ENCODE data around the gene PTPRN2.
"Not testable (repeated sequence)": the region's sequence is repeated elsewhere in the genome, so short reads cannot be mapped to it uniquely, and the experiment has no call there.

PTPRN2 gene

DNA sequence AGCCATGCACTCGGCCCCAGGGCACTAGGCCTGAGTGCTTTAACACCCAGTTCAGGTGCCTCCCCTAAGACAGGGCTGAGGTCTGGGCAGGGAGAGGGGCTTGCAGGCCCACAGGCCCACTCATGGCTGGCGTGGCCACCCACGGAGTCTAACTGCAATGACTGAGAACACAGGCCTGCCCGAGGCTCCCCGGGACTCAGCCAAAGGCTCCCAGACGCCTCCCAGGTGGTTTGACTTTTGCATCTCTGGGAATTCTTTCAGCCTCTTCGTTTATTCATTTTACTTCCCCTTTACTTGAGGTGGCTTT is 37.3 kb downstream of the PTPRN2 start:
- no peak for DNase-seq

DNA sequence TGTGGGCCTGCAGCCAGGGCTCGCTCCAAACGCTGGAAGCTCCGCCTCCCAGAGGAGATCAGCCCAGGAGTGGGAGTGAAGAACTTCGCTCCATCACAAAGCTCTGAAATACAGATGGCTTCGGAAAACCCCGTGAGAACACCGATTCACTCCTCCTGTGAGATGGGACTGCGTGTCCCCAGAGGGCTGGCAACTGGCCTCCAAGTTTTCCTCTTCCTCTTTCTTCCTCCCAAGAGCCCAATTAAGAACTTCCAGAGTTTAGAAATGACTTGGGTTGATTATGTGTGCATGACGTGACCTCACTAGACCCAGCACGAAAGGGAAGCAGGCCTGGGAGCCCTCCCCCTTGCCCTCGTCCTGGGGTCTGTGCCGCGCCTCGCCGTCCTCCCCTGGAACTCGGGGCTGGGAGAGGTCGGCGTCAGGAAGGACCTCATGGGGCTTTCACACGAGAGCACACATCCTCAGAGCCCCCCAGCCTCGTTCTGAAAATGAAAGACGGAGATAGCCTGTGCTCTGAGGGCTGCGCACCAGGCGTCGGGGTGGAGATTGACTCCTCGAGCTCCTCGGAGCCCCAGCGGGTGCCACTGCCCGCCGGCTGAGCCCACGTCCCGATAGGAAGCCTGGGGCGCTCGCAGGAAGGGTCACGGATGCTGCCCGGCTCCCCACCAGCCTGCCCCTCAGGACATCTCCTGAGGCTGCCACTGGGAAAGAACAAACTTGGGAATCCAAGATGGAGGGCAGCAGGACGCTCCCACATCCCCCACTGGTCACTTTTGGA is 37.8 kb downstream of the PTPRN2 start:
- DNase-seq, result no peak

DNA sequence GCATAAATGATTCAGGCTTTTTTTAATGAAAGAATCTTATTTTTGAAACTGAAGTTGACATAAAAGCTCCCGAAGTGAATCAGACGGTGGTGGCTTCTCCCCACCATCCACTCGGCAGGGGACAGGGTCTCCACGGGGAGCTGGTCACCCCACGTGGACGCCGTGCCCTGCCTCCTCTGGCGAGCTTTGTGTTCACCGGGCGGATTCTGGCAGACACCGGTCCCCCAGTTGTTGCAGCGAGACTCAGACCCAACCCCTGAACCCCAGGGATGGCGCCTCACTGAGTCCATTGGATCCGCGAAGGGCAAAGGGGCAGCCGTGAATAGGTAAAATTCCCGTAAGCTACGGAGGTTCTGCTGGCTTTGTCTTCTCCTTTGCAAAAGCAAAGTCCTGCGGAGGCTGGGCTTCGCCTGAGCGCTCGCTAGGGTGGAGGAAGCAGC is 38.4 kb downstream of the PTPRN2 start:
- DNase-seq, result no peak

DNA sequence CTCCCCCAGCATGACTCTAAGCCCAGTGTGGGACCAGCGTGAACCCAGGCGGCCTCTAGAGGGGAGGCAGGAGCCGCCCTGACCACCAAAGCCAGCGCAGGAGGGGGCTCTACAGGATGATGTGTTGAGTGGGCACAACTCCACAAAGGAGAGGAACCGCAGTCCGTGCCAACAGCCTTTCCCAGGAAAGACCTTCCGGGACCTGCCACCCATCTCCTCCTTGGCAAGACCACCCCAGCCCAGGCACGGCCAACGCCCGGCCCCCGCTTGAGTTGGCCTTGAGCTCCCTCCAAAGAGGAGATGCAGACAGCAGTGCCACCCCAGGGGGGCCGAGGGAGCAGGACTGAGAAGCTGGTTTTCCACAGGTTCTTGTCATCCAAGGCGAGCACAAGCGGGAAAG is 38.9 kb downstream of the PTPRN2 start:
- DNase-seq, result no peak

DNA sequence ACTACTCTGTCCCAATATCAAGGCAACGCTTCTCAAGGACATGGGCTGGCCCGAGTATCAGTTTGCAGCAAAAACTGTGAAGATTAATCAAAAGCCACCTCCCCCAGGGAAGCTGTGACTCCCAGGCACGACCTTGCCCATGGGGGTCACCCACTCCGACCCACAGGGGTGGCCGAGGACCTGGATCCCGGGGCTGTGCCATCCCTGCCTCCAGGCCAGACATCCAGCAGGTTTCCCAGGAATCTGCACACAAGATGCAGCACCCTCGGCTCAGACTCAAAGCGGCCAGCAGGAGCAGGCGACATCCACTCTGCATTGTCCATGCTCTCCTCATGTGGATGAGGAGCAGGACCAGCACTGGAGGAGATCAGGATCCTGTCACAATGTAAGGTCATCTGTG is 39.8 kb downstream of the PTPRN2 start:
- no peak for DNase-seq

DNA sequence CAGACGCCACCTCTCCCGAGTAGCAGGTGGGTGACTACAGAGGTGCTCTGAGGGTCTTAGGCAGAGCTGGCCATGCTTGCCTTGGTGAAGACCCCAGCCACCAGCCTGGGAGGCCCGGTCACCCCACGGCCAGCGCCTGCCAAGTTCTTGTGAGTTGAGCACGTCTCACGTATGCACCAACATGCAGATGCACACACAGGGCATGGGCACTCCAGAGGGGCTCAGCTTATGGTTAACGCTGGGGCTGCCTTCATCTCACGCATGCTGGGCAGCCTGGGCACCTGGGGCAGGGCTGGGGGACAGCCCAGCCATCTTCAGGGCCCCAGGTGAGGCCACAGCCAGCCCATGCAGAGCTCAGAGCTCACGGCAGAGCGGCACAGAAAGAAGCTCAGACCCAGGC is 41.0 kb downstream of the PTPRN2 start:
- no peak for DNase-seq

DNA sequence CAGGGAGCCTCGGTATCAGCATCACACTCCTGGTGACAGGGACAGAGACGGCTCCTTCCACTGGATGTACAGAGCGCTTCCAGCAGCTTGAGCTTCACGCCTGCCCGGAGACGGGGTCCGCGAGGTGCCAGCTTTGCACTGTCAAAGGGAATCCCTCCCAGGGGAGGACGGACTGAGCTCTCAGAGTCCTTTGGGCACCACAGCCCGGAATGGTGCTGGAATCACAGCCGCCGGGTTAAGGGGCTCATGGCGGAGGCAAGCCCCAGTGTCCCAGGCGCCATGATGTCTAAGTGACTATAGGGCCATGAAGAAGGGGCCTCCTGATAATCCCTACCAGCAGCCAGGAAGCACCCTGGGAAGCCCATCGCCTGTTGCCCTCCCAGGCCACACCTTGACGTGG is 41.4 kb downstream of the PTPRN2 start:
- no peak for DNase-seq

DNA sequence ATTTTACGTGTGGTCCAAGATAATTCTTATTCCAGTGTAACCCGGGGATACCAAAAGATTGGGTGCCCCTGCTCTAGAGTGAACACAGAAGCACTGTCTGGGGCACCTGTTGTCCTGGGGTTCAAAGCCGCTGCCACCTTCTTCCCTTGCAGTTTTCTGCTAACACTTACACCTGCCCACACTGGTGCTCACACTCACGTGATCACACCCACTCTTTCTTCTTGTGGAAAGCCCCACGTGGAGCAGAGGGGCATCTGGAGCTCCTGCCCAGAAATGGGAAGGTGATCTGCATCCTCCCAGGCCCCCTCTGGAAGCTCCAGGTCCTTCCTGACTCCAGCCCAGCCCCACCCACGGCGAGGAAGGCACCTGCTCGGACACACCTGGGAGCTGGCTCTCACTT is 42.9 kb downstream of the PTPRN2 start:
- DNase-seq, result no peak

DNA sequence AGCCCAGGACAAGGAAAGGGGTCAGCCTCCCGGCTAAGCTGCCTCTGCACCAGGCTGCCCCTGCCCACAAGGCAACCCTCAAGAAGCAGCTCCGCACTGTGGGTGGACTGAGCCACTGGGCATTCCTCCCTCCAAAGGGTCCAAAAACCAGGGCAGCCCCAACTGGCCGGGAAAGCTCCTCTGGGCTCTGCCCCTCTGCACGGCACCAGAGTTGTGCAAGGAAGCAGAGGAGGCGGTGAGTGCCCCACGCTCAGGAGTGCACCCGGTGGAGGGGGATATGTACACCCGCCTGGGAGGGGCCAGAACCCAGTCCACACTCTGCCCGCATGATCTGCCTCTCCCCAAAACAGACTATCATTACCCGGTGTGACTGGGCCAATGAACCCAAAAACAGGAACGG is 43.8 kb downstream of the PTPRN2 start:
- DNase-seq, result no peak

DNA sequence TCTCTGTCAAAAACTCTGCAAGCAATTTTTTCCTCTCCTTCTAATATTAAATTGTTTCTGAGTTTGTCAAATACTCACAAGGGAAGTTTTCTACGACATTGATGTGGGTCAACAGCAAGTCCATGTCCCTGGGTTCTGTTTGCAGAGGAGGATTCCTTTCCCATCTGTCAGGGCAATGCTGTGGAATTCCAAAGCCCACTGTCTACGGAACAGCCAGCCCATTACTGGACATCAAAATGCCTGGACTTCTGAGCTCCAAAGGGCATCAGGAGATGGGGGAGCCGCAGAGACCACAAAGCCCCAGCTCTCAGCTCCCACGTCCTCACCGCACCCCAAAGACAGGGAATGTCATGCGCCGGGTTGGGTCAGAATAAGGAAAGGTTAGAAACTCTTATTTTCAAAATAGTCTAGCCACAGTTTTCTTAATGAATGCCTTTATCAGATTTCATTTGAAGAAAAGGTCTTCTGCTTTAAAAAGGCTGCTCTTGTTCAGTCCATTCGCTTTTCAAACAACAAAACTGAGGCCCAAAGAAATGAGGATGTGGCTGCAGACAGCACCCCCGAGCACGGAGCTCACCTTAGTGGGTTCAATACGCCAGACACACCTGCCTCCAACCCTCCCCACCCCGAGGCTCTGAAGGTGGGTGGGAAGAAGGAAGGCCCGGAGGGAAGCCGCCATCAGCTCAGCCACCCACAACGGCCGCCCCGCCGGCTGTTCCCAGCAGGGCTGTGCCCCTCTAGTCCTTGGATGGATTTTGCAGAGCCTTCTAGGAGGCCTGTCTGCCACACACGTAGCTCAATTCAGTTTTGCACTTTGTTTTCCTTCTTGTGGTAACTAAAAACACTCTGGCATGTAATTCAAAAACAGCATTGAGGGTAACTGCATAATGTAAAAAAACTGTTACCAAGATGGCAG is 44.7 kb downstream of the PTPRN2 start:
- DNase-seq, result no peak

DNA sequence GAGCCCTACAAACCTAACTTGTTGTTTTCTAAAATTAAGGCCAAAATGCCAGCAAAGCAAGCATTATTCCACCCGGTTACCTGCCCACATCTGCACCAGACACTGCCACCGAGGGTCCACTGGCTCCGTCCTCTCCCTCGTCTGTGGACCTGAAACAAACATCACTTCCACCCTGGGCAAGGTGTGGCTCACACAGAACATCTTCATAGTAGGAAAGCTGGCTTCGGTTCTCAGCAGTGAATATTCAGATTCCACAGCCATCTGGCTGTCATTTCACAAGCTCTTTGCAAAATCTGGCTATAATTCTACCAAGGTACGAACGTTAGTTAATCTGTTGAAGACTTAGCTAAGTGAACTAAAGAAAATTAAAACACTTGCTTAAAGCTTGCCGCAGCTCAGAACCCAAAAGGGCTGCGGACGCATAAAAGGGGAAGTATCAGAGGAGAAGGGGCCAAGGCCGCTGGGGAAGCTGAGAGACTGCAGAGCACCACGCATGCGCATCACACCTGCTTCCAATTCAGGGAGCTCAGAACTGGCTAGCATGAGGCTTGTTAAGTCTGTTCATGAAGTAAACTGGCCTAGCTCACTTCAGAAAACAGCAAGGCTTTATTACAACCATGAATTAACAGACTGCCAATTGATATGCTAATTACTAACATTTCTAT is 46.1 kb downstream of the PTPRN2 start:
- peak in 1 of 2 experiments; percentile 12 for DNase-seq

DNA sequence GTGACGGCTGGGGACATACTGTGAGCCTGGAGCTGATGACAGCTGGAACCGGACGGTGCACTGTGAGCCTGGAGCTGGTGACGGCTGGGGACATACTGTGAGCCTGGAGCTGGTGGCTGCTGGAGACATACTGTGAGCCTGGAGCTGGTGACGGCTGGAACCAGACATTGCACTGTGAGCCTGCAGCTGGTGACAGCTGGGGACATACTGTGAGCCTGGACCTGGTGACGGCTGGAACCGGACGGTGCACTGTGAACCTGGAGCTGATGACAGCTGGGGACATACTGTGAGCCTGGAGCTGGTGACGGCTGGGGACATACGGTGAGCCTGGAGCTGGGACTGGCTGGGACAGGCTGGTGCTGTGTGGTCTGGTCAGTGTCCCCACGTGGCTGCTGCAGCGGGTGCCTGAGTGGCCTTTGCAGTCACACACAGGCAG is 47.9 kb downstream of the PTPRN2 start:
- DNase-seq, result no peak

DNA sequence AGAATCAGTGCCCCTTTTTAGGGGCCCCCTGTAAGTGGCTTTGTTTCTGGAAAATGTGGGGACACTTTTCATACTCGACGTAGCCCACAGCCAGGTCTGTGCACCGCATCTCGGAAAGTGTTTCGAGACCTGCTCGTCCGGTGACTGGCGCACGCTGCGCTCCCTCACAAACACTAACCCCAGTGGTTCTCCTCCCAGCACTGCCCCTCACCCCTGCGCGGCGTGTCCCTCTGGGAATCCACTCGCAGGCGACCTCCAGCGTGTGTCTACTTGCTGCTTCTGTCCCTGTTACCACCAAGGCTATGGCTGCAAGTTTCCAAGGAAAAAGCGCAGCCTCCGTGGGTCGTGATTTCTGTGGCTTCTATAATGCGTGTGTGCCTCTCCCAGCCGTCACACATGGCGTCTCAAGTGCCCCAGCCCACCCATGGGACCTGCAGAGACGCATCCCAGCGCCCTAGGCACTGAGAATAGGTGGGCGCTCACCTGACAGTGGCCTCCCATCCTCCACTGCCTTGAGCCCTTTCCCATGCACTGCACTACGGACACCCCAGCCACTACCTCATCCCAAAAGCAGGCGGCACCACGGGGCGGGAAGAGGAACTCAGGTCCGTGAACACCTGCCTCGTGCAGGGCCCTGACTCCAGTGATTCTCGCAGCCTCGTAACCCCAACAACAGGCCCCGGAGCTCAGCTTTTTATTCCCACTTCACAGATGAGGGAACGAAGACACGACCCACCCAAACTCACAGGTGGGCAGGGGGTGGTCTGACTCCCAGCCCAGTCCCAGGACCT is 49.3 kb downstream of the PTPRN2 start:
- no peak for DNase-seq

DNA sequence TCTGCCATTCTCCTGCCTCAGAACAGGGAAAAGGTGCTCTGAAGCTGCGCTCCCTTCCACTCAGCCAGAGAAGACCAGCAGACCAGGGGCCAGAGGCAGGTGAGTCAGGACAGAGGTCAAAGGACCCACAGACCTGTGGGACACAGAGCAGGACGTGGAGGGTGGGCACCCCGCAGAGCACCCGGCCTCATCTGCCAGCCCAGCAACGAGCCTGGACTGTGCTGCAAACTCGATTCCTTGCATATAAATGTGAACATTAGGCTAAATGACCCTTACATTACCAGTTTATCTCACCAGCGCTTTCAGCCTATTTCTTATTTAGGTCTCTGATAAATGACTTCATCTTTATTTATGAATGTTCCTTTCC is 50.1 kb downstream of the PTPRN2 start:
- no peak for DNase-seq

DNA sequence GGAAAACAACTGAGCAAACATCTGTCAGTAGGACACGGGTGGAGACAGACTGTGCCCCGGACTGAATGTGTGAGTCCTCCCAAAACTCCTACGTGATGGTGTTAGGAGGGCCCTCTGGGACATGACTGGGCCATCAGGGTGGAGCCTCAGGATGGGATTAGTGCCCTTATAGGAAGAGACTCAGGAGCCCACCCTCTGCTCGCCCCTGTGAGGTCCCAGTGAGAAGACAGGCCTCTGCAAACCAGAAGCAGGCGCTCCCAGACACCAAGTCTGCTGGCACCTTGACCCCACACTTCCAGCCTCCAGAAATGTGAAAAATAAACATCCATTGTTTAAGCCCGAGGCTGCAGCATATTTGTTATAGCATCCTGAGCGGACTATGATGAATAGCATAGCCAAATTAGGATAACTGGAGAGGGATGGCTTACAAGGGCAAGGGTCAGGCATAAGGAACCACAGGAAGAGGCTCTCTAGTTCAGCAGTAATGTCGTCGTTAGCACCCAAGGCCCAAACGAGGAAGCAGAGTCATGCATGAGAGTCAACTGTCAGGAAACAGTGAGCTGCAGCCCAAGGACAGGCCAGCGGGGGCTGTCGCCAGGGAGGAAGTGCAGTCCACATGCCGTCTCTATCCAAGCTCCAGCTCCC is 50.6 kb downstream of the PTPRN2 start:
- no peak for DNase-seq

DNA sequence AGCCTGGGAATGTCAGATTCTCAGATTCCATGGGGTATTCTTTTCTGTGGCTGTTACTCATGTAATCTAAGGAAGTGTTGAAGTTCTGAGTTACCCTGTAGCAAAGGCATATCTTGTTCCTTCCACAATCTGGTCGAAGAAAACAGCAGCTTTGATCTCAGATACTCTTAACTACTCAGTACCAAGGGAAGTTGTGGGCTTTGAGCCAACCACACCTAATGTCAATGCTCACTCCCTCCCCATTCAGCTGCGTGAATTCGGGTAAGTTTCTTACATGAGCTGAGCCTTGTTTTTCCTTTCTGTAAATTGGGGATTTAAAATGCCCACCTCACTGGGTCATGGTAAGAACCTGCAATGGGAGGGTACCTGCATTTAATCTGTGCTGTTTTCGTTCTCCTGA is 52.5 kb downstream of the PTPRN2 start:
- no peak for DNase-seq

DNA sequence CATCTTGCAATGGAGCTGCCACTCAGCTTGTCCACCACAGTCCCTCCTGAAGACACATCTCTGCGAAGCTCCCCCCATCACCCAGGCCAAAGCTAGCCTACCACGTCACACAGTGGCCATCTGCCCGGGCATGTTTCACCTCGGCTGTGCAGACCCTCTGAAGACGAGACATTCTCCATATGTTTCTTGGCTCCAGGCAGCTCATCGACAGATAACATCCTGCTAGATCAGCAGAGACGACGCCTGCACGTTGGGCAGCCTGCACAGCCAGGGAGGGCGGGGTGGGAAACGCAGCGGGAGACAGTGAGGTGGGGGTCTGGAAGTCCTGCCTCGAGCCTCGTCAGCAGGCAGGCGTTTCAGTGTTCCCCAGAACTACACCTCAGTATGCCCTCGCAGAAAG is 53.0 kb downstream of the PTPRN2 start:
- DNase-seq, result no peak

DNA sequence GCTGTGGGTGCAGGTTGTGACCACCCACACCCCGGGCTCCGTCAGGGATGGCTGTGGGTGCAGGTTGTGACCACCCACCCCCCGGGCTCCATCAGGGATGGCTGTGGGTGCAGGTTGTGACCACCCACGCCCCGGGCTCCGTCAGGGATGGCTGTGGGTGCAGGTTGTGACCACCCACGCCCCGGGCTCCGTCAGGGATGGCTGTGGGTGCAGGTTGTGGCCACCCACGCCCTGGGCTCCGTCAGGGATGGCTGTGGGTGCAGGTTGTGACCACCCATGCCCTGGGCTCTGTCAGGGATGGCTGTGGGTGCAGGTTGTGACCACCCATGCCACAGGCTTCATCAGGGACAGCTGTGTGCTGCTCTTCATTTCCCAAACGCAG is 53.5 kb downstream of the PTPRN2 start:
- DNase-seq, result not testable (repeated sequence)

DNA sequence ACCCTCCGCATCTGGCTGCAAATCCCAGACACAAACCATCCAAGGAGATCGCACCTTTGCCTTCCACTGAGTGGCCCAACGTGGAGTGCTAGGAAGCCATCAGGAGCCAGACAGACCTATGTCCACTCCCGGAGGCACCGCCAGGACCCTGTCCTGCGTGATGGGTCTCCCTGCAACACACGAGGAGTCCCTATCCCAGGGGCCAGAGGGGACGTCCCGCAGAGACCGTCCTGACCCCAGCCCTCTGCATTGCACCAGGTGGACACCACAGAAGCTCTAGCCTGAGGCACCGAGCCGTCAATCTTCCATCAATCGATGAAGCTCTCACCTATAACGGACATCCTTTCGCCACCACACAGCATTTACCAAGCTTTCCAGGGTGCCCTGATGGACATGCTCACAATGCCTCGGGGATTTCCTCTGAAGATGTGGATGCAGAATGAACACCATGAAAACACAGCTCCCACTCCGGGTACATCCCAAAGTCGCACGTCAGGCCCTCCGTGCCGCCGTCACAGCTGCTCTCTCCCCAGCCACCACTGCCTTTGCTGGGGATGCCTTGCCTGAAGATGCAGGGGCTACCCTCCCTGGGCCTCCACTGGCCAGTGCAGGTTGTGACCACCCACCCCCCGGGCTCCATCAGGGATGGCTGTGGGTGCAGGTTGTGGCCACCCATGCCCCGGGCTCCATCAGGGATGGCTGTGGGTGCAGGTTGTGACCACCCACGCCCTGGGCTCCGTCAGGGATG is 54.1 kb downstream of the PTPRN2 start:
- DNase-seq, result no peak

DNA sequence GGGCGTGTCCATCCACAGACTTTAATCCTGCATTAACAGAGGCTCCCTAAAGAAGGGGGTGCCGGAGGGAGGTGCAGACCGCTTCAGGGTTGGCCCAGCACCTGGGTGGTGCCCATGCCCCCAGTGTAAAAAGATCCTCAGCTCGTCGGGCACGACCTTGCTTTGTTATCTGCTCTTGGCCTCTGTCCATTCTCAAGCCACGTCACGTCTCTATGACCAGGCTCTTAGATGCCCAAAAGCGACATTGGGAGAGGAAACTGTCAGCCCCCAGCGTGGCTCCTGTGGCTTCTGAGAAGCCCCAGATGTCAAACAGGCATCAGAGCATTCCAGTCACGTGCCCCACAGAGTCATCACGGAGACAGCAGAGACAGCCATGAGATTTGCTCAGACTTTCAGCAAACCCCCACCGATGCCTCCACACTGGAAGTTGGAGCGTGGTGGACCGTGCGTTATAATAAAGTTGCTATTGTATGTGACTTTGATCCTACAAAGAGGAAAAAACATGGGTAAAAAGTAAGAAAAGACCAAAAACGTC is 55.5 kb downstream of the PTPRN2 start:
- no peak for DNase-seq

DNA sequence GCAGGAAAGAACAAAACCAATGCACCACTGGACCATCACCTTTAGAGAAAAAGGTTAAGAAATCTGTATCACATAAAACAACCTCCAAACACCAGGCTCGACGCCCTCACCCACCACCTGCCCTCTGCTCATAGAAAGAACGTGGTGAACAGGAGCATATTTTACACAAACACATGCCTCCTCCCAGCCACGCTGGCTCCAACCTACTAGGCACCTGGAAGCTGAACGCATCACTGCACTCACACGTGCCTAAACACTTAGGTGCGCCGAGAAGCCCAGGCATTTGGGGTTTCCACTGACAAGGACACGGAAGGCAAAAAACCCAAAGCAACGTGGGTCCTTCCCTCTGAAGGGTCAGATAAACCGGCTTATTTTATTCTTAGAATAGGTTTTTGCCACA is 56.0 kb downstream of the PTPRN2 start:
- DNase-seq, result no peak
